DOHH2 (cell line): Measurements from ENCODE around the gene TNPO3.

Experiments
- EZH2phosphoT487 ChIP-seq: fragments of 200-600 bp; sonication (generic); IDR thresholded peaks from 2 replicates; pipeline ENCODE4 v1.6.1; 2017; ENCODE audit warnings: borderline replicate concordance, mild to moderate bottlenecking, antibody characterized with exemption, low read length, moderate library complexity, mixed read lengths
- TF ChIP-seq, protein P1 (sequence below): fragments of 200-600 bp; sonication (generic); IDR thresholded peaks from one replicate; pipeline ENCODE4 v1.5.1; 2014; ENCODE audit warnings: antibody characterized with exemption, mild to moderate bottlenecking, low read depth, low read length; ENCODE audit not compliant: poor library complexity, severe bottlenecking

GRCh38 chr7:128989961-128990360 is 65.0 kb downstream of the TNPO3 start:
- TF ChIP-seq, protein P1, sequence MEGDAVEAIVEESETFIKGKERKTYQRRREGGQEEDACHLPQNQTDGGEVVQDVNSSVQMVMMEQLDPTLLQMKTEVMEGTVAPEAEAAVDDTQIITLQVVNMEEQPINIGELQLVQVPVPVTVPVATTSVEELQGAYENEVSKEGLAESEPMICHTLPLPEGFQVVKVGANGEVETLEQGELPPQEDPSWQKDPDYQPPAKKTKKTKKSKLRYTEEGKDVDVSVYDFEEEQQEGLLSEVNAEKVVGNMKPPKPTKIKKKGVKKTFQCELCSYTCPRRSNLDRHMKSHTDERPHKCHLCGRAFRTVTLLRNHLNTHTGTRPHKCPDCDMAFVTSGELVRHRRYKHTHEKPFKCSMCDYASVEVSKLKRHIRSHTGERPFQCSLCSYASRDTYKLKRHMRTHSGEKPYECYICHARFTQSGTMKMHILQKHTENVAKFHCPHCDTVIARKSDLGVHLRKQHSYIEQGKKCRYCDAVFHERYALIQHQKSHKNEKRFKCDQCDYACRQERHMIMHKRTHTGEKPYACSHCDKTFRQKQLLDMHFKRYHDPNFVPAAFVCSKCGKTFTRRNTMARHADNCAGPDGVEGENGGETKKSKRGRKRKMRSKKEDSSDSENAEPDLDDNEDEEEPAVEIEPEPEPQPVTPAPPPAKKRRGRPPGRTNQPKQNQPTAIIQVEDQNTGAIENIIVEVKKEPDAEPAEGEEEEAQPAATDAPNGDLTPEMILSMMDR = no peak
- TF ChIP-seq EZH2phosphoT487 = no peak
